Measurements from ENCODE around the gene MFSD1.

The MFSD1 gene

GRCh38 chr3:158801696-158802408, at the start of gene MFSD1:
Gene MFSD1, plus strand, starts transcription at chr3:158802054. Its CDS starts 99 bp downstream, at chr3:158802153.
- DNase-seq (ENCODE audit: low read depth) = peak; percentile 77

GRCh38 chr3:158753854-158754253, 48.0 kb upstream of the MFSD1 start:
- no peak for DNase-seq (ENCODE audit: low read depth)

GRCh38 chr3:158755421-158755820, 46.4 kb upstream of the MFSD1 start:
- no peak for DNase-seq (ENCODE audit: low read depth)

- no peak for DNase-seq (ENCODE audit: low read depth)
These were observed 40.5 kb upstream of the MFSD1 start for GRCh38 chr3:158761350-158761749.

GRCh38 chr3:158762701-158763100, 39.2 kb upstream of the MFSD1 start:
- DNase-seq (ENCODE audit: low read depth) = no peak

GRCh38 chr3:158763421-158763820, 38.4 kb upstream of the MFSD1 start:
- DNase-seq (ENCODE audit: low read depth) = no peak

- no peak for DNase-seq (ENCODE audit: low read depth)
These were observed 36.2 kb upstream of the MFSD1 start for GRCh38 chr3:158765518-158766205.

GRCh38 chr3:158766364-158766763, 35.5 kb upstream of the MFSD1 start:
- no peak for DNase-seq (ENCODE audit: low read depth)

- DNase-seq (ENCODE audit: low read depth) = no peak
These were observed 33.5 kb upstream of the MFSD1 start for GRCh38 chr3:158768361-158768787.

GRCh38 chr3:158768881-158769543, 32.8 kb upstream of the MFSD1 start:
- DNase-seq (ENCODE audit: low read depth) = no peak

- DNase-seq (ENCODE audit: low read depth) = no peak
These were observed 32.3 kb upstream of the MFSD1 start for GRCh38 chr3:158769549-158769948.

GRCh38 chr3:158769952-158770740, 31.7 kb upstream of the MFSD1 start:
- no peak for DNase-seq (ENCODE audit: low read depth)

- DNase-seq (ENCODE audit: low read depth) = no peak
These were observed 31.0 kb upstream of the MFSD1 start for GRCh38 chr3:158770741-158771350.

GRCh38 chr3:158771577-158771976, 30.3 kb upstream of the MFSD1 start:
- no peak for DNase-seq (ENCODE audit: low read depth)

GRCh38 chr3:158771982-158772381, 29.9 kb upstream of the MFSD1 start:
- no peak for DNase-seq (ENCODE audit: low read depth)

GRCh38 chr3:158773166-158773565, 28.7 kb upstream of the MFSD1 start:
- DNase-seq (ENCODE audit: low read depth) = no peak

- no peak for DNase-seq (ENCODE audit: low read depth)
These were observed 27.7 kb upstream of the MFSD1 start for GRCh38 chr3:158773845-158774830.

- DNase-seq (ENCODE audit: low read depth) = no peak
These were observed 26.9 kb upstream of the MFSD1 start for GRCh38 chr3:158774965-158775364.

GRCh38 chr3:158775426-158776410, 26.1 kb upstream of the MFSD1 start:
- no peak for DNase-seq (ENCODE audit: low read depth)

Data from stimulated activated CD8-positive, alpha-beta memory T cell treated with anti-CD3 and anti-CD28 coated beads, Interleukin-15, amount 100 ng/mL, for 1 hour (primary cell).